Left cardiac atrium (tissue), 4 donors: ENCODE results near the gene STAM. TPM values are rescaled to one million over a fixed set of nuclear protein-coding genes. Genes with fewer than 3 reads are reported as not detected.
A peak's percentile ranks its signal among the peaks of the same experiment; 100 is the strongest.

ENCODE experiments used
- ATAC-seq, 2 donors: fragments of 200-7000 bp; cut with Tn5 transposase; one replicate each; pipeline ENCODE4 v1.9.1; 2020; ENCODE audit warnings: mild to moderate bottlenecking in 2 of 2, moderate library complexity in 2 of 2
- DNase-seq: peaks from one replicate; pipeline ENCODE4 v3.0.0-alpha.2; 2020
- intact Hi-C, 2 donors: fragments of 100-400 bp; cut with DNase I; formaldehyde crosslinking; loops; one replicate each; pipeline versions ENCODE4 v1.14.1 to v1.15.1; 2022 to 2023
- total RNA-seq, 2 donors: library from RNA; stranded (reverse); fragmentation: NEBNext Ultra II Directional; extraction: Animal tissue kit (Norgen Biotek cat#: 25700); gene quantifications; one replicate each; pipeline ENCODE4 v1.2.1, GENCODE V29; 2021
- donor health status: DM: no; HTN: yes; CAD: no.
- donor health status: DM: no; HTN: yes; CAD: no; lungs with severe emphysema.
- donor health status: DM: yes; HTN: yes; CAD: no.
- donor health status: Dilated cardiomyopathy.

The STAM gene
- total RNA-seq, 2 donors from 2014 or later = 17.3 to 27.5 TPM

DNA sequence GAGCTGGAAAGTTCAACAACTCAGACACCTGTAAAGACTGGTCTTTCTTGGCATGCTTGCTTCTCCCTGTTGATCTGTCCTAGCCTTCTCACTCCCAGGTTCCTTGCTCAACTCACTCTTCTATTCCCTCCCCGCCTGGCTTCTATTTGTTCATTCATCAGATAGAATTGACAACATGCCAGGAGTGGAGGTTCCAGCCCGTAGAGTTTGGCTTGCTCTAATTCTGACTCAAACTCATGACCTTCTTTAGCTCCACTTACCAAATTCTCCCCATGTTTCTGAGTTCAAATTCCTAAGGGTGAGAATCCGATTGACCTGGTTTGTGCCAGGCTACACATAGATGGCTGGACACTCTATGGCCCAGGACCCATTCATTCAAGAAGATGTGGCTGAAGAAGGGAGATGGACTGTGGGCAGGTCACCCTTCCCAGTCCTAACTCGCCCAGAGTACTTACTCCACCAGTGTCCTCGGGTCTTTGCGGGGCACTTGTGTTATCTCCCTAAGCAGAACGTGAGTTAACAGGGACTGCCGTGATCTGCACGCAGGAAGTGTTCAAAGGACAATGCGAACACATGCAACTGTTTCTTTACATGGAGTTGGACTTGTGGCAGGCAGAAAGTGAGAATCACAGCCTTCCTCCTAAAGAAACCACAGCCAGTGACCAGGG lies 104.1 kb downstream of the STAM start:
- intact Hi-C loops = loop anchor here in 1 of 2 donors (10.0 kb wide), 1 partner anchor 467 kb away; no protein-coding TSS in a partner anchor
- DNase-seq (no peak), ATAC-seq (peak; percentile 25 to 69)

DNA sequence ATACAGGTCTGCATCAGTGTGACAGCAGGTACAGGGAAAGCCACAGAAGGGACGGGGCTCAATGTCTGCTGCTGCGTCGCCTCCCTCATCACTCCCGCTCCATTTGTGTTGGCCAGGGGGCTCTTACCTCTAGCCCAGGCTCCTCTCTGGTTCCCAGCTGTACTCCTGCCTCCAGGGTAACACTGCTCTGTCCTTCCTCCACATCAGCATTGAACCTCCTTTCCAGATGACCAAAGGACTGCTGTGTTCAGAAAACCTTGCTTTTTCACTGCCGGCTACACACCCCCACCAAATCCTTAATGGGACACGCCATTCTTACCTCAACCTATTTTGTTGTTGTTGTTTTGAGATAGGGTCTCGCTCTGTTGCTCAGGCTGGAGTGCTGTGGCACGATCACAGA lies 105.9 kb downstream of the STAM start:
- ATAC-seq (no peak), DNase-seq (no peak)
- intact Hi-C loops = loop anchor here in 1 of 2 donors (10.0 kb wide), 1 partner anchor 465 kb away; no protein-coding TSS in a partner anchor

DNA sequence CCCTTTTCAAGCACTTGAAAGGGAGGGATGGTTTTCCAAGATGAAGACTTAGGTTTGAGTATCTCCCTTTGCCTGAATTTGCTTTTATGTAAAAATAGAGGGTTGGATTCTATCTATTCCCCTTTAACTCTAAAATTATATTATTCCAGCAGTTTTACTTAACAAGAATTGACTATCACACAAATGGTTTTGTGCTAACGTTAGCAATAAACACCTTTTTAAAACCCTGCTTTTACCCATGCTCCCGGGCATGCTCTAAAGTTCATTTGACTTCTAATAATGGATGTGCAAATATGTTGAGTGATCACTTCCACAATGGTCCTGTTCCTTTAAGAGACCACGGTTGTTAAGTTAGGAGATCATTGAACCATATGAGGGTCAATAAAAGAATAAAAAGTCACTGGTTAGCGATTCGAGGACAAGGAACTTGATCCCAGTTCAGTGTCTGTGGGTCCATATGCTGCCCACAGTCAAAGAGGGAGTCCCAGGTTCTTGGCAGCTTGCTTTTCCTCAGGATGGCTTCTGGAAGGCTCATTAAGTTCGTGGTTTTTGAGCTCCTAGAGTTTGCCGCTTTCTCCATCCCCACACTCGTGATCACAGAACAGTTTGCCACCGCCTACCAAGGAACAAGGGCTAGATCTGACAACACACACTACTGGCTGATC lies 108.0 kb downstream of the STAM start, which contains the start of gene TMEM236:
Gene TMEM236, plus strand, starts transcription at position 421 of the 665 bp plus-strand sequence. Its CDS starts 95 bp downstream, at position 516.
- no peak for ATAC-seq
- intact Hi-C loops = no loop called here

DNA sequence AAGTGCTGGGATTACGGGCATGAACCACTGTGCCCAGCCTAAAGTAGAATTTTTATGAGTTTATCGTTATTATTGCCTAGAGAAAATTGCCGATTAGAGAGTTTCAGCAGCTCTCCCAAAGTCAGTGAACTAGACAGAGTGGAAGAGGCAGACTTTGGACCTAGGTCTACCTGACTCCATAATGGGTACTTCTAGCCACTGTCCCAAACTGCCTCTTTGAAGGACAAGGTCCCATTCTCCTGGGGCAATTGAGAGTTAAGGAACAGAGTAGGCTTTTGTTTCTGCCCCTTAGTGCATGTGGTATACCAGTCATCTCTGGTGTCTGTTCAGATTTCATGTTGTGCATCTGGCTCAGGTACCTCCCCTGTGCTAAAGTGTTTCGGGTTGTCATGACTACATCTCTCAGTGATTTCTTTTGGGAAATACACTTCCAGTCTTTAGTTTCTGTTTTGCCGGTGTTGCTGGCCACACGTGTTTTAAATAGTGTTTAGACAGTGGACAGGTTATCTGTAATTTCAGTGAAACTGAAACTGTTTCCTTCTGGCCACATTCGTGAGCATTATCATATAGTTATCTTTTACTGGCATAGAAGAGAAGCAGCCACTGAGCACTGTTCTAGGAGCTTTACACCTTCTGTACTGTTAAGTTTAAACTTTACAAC lies 112.7 kb downstream of the STAM start:
- no peak for DNase-seq
- intact Hi-C loops = no loop called here
- peak in 1 of 2 donors; percentile 78 for ATAC-seq

More for the DNA sequence above, 108.0 kb downstream of the STAM start, which contains the start of gene TMEM236:
- DNase-seq = no peak

DNA sequence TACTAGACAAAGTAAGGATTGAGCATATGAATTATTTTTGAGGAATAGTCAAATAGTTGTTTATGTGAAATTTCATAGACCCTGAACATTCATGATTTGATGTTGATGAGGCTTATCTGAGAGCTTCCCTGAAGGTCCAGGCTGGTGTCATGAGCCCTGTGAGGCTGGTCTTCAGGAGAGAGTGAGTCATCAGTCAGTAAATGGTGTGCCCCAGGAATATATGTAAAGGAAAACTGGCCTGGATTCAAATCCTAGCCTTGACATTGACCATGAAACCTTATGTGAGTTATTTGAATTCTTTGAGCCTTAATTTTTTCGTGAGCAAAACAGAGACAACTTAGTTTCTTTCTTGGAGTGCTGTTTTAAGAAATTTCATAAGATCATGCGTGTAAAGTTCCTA lies 114.2 kb downstream of the STAM start:
- no peak for DNase-seq
- ATAC-seq = no peak
- intact Hi-C loops = no loop called here

DNA sequence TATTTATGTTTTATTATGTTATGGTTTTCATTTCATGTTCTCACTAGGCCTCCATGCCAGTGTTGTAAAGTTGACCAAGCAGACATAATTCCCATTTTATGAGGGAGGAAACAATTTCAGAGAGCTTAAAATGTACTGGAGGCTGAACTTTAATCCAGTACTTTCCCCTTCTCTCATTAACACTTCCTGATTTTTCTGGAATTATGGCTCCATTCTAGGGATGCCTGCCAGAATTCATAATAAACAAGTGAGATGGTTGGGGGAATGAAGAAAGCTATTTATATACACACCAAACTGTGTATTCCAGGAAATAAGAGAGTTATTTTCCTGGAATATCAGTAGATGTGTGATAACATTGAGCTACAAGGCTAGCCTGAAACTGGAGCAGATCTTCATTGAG lies 114.9 kb downstream of the STAM start:
- DNase-seq = no peak
- intact Hi-C loops = no loop called here
- no peak for ATAC-seq

DNA sequence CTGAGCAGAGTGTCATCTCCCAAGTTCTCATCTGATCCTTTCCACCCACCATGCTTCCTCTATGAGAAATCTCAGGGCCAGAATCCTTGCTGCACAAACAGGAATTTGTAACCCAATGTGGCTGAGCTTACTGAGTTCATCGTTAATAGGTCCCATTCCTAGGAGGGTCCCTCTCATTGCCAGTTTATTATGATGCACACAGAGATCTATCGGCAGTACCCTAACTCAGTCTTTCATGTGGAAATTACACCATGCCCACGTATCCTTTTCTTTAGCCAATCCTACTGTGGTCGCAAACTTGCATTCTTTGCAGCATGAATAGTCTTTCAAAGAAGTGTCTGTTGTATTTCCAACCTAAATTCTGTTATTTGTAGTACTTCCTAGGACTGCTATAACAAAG lies 120.2 kb downstream of the STAM start:
- no peak for DNase-seq
- intact Hi-C loops = no loop called here
- no peak for ATAC-seq

DNA sequence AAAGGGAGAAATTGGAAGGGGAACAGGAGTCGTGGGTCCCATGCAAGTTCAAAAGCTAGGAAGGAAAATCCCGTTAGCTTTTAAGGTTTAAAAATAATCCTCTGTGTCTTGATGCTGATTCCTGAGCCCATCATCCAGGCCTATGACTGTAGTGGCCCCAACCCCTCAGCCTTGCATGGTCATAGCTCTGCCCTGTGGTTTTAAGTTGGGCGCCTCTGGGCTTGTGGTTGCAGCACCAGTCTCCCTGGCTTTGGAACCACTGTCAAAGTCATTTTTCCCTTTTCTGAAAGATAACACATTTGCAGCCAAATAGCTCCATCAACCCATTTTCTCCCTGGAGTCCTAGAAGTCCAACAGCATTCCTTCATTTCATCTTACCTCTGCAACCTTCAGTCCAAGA lies 121.7 kb downstream of the STAM start:
- DNase-seq (no peak), ATAC-seq (no peak)
- intact Hi-C loops = no loop called here

Other genes with a start within 250 kb of the STAM start
- 10 to 100 TPM in 1 of 2 donors, 1 to 10 TPM in 1; 3.6 to 11.0 TPM for gene ST8SIA6, start 189.6 kb upstream of the STAM start, total RNA-seq
- 100 to 1,000 TPM; 104 to 151 TPM for gene HACD1, start 26.8 kb upstream of the STAM start, total RNA-seq
- under 1 TPM; 0.71 to 0.94 TPM for gene TMEM236, start 108.0 kb downstream of the STAM start, total RNA-seq
- gene MRC1, start 165.2 kb downstream of the STAM start, total RNA-seq = 10 to 100 TPM; 52.1 to 82.5 TPM